Effector memory CD8-positive, alpha-beta T cell (primary cell): ENCODE measurements around the gene HABP2.

ENCODE experiments used
- ATAC-seq: fragments of 150-1000 bp; cut with Tn5 transposase; replicated peaks from 2 replicates; pipeline ENCODE4 v1.10.0; 2021; ENCODE audit warnings: mild to moderate bottlenecking, moderate library complexity
- DNase-seq, 3 experiments: peaks; one replicate each; pipeline ENCODE4 v3.0.0; 2021
- H3K27ac Mint-ChIP-seq, 2 donors: one replicate each; pipeline ENCODE4 v1.8.0; 2022; ENCODE audit warnings: mild to moderate bottlenecking in 2 of 2, mixed read lengths in 2 of 2, moderate library complexity in 2 of 2
- H3K27me3 Mint-ChIP-seq, 2 donors: one replicate each; pipeline ENCODE4 v1.8.0; 2022; ENCODE audit warnings: mixed read lengths in 2 of 2
- H3K36me3 Mint-ChIP-seq: one replicate; pipeline ENCODE4 v1.8.0; 2022; ENCODE audit warnings: mild to moderate bottlenecking, moderate library complexity, mixed read lengths; ENCODE audit not compliant: insufficient read depth
- H3K4me1 Mint-ChIP-seq, 2 donors: one replicate each; pipeline ENCODE4 v1.8.0; 2022; ENCODE audit warnings: low read depth in 2 of 2, mixed read lengths in 2 of 2
- H3K4me3 Mint-ChIP-seq, 2 donors: one replicate each; pipeline ENCODE4 v1.8.0; 2022; ENCODE audit warnings: mild to moderate bottlenecking in 2 of 2, mixed read lengths in 2 of 2, moderate library complexity in 2 of 2
- H3K9me3 Mint-ChIP-seq, 2 donors: one replicate each; pipeline ENCODE4 v1.8.0; 2022; ENCODE audit warnings: mixed read lengths in 2 of 2

Gene HABP2

DNA sequence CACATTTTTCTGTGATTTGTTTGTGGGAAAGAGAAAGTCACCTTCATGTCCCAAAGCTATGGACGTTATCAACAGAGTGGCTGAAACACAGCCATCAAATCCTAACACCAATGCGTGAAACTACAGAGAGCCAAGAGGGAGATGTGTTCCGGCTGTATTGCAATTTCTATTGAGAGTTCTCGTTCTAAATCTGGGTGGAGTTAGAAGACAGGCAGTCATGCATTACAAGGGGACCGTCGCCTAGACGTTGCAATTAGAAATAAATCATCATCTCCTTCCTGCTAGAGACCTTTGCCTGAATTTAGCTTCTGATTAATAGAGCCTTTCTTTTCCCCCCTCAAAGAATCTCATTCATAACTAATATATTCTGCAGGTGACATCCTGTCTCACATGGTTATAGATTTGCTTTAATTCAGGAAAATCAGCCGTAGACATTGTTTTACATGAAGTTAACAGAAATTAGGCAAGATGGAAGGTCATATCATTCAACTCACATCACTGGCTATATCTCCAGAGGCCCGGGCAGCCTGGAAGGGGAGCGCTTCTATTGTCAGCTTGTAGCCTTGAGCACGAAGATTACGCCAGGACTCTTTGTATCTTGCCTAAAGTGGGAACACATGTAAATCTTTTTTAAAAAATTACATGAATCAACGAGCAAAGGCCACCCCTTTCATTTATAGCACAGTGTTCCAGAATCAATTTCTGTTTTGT, 52.6 kb downstream of the HABP2 start:
- no peak for ATAC-seq
- no peak overlapping the region for H3K27ac Mint-ChIP-seq
- H3K36me3 Mint-ChIP-seq = no peaks in the 10 kb centered on the region
- H3K4me3 Mint-ChIP-seq = no peak overlapping the region
- no peaks in the 10 kb centered on the region for H3K9me3 Mint-ChIP-seq
- no peak for DNase-seq
- H3K4me1 Mint-ChIP-seq = no peaks in the 10 kb centered on the region
- peaks cover 26 to 70% of the 10 kb centered on the region in 2 donors for H3K27me3 Mint-ChIP-seq

DNA sequence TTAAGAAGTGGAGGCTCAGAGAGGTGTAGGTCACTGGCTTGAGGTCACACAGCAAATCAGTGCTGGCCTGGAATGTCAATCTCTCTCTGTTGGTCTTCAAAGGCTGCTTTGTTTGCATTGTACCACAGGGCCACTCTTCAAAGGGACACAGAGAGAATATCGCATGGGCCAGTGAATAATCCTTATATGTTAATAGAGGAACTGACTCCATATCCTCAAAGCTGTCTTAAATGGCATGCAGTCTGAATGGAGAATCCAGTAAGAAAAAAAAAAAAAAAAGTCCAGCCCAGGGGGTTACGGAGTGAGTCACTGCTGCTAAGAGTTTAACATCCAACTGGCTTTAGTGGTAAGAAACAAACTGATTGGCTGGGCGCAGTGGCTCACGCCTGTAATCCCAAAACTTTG, 56.9 kb downstream of the HABP2 start:
- no peak overlapping the region for H3K27ac Mint-ChIP-seq
- DNase-seq (no peak), ATAC-seq (no peak)
- H3K36me3 Mint-ChIP-seq = no peaks in the 10 kb centered on the region
- H3K4me1 Mint-ChIP-seq = no peaks in the 10 kb centered on the region
- peaks cover 41 to 56% of the 10 kb centered on the region in 2 donors for H3K27me3 Mint-ChIP-seq
- H3K9me3 Mint-ChIP-seq = no peaks in the 10 kb centered on the region
- no peak overlapping the region for H3K4me3 Mint-ChIP-seq

DNA sequence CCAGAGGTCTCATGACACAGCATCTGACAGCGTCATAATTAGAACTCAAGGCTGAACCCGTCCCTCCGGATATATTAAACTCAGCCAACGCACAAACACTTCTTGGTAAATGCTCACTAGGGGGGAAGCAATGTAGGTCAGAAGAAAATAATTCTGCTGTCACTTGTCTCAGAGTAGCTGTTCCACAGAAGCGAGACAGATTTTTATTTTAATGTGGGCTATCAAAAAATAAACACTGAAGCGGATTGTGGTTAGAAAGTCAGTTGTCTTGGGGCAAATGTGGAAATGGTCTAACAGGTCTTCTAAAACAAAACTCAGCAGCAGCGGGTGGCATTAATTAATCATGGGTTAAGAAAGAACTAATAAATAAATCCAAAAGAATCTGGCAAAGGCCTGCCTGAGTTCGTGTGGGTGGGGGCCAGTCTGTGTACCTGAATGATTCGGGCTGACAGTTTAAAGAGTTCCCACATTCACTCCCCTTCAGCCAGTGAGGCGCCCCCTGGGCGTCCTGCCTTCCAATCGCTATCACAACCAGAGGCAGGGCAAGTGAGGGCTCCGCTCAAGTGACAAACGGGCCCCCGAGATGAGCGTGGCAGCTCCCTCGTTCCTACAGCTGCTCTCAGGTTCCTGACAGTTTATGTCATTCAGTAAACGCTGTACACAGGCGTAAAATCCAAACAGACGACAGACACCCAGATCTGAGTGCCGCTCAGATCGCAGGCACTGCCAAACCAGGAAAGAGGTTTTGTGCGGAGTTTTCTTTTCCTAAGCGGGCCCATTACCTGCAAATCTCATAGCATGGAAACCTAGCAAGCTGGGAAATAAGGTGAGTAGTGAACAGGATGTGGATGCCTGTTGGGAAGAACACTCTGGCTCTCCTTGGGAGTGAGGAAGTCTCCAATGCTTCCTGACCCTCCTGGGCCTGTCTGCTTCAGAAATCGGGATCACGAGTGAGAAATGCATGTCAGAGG, 58.1 kb downstream of the HABP2 start:
- Mint-ChIP-seq H3K4me3 (no peak overlapping the region), H3K9me3 (no peaks in the 10 kb centered on the region), H3K4me1 (no peaks in the 10 kb centered on the region), H3K36me3 (no peaks in the 10 kb centered on the region), H3K27ac (no peak overlapping the region), H3K27me3 (peaks cover 39 to 56% of the 10 kb centered on the region in 2 donors)
- DNase-seq = no peak
- ATAC-seq = no peak

GRCh38 chr10:113612154-113612553, 59.3 kb downstream of the HABP2 start:
- Mint-ChIP-seq H3K27me3 (peaks cover 45 to 63% of the 10 kb centered on the region in 2 donors), H3K27ac (no peak overlapping the region), H3K9me3 (no peaks in the 10 kb centered on the region), H3K36me3 (no peaks in the 10 kb centered on the region), H3K4me3 (no peak overlapping the region), H3K4me1 (no peaks in the 10 kb centered on the region)
- ATAC-seq (no peak), DNase-seq (no peak)

- H3K27me3 Mint-ChIP-seq = peaks cover 47 to 65% of the 10 kb centered on the region in 2 donors
- ATAC-seq = no peak
These were observed 60.6 kb downstream of the HABP2 start for GRCh38 chr10:113613427-113613826.

DNA sequence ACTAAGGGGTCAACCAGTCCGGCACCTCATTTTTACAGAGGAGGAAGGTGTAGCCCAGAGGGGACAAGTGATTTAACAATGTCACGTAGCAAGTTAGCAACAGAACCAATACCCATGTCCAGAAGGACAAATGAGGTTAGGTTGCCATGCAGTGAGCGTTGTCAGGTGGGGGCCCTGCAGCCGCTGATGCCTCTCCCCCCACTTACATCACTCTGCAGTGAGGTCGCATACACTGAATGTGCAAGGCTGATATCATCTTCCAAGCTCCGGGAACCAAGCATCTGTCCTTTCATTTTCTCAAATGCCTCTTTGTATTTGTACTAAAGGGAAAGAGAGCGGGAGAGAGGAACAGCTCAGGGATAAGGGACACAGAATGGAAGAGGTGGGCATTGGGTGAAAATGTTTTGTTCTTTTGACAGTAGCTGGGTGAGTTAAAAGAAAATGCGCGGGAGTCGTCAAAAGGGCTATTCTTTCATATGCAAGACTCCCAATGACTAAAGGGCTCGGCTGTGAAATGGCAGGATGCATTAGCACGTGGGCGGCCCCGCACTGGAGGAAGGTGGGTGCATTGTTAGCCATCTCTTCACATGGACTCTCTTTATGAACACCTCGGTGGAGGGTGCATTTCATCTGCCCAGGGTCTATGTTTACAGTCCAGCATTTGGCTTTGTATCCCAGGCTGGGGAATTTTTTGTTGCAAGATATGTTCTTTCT, 61.3 kb downstream of the HABP2 start:
- H3K4me3 Mint-ChIP-seq = no peak overlapping the region
- no peak for ATAC-seq
- H3K4me1 Mint-ChIP-seq = no peaks in the 10 kb centered on the region
- DNase-seq = no peak
- H3K27me3 Mint-ChIP-seq = peaks cover 47 to 58% of the 10 kb centered on the region in 2 donors
- H3K36me3 Mint-ChIP-seq = no peaks in the 10 kb centered on the region
- no peaks in the 10 kb centered on the region for H3K9me3 Mint-ChIP-seq
- H3K27ac Mint-ChIP-seq = no peak overlapping the region

More at GRCh38 chr10:113613427-113613826, 60.6 kb downstream of the HABP2 start:
- DNase-seq = no peak
- H3K36me3 Mint-ChIP-seq = no peaks in the 10 kb centered on the region
- H3K4me3 Mint-ChIP-seq = no peak overlapping the region
- H3K4me1 Mint-ChIP-seq = no peaks in the 10 kb centered on the region
- no peak overlapping the region for H3K27ac Mint-ChIP-seq
- no peaks in the 10 kb centered on the region for H3K9me3 Mint-ChIP-seq

- Mint-ChIP-seq H3K36me3 (no peaks in the 10 kb centered on the region), H3K4me3 (no peak overlapping the region), H3K4me1 (no peaks in the 10 kb centered on the region), H3K27ac (no peak overlapping the region), H3K9me3 (no peaks in the 10 kb centered on the region), H3K27me3 (peaks cover 64 to 69% of the 10 kb centered on the region in 2 donors)
- ATAC-seq (no peak), DNase-seq (no peak)
These were observed 63.6 kb downstream of the HABP2 start for GRCh38 chr10:113616244-113617074.

- Mint-ChIP-seq H3K27me3 (peaks cover 64 to 74% of the 10 kb centered on the region in 2 donors), H3K9me3 (no peaks in the 10 kb centered on the region), H3K4me3 (no peak overlapping the region), H3K27ac (no peak overlapping the region), H3K36me3 (no peaks in the 10 kb centered on the region), H3K4me1 (no peaks in the 10 kb centered on the region)
- ATAC-seq (no peak), DNase-seq (no peak)
These were observed 64.2 kb downstream of the HABP2 start for GRCh38 chr10:113617086-113617485.

GRCh38 chr10:113618338-113618737, 65.5 kb downstream of the HABP2 start:
- peaks cover 56 to 69% of the 10 kb centered on the region in 2 donors for H3K27me3 Mint-ChIP-seq
- H3K4me1 Mint-ChIP-seq = no peaks in the 10 kb centered on the region
- ATAC-seq (no peak), DNase-seq (no peak)
- H3K27ac Mint-ChIP-seq = no peak overlapping the region
- no peak overlapping the region for H3K4me3 Mint-ChIP-seq
- H3K9me3 Mint-ChIP-seq = no peaks in the 10 kb centered on the region
- H3K36me3 Mint-ChIP-seq = no peaks in the 10 kb centered on the region

DNA sequence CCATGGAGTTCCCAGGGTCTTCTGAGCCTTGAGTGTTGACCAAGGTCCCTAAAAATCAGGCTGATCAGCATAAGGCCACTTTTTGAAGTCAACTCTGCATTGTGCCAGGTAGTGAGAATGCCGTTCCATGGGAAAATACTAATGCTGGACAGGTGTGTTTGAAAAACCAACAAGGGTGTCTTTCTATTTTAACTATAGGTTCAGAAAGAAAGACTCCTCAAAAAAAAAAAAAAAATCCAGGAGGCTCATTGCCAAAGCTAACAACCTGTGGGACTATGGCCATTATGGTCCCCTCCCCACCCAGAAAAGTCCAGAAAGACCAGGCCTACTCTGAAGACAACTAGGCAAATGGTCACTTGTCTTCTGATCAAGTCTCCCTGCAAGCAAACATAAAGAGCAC, 66.5 kb downstream of the HABP2 start:
- no peak overlapping the region for H3K27ac Mint-ChIP-seq

GRCh38 chr10:113620511-113620910, 67.7 kb downstream of the HABP2 start:
- no peak overlapping the region for H3K27ac Mint-ChIP-seq
- no peak overlapping the region for H3K4me3 Mint-ChIP-seq
- no peaks in the 10 kb centered on the region for H3K36me3 Mint-ChIP-seq
- no peaks in the 10 kb centered on the region for H3K9me3 Mint-ChIP-seq
- no peak for ATAC-seq
- H3K27me3 Mint-ChIP-seq = peaks cover 53 to 68% of the 10 kb centered on the region in 2 donors
- no peaks in the 10 kb centered on the region for H3K4me1 Mint-ChIP-seq
- no peak for DNase-seq

More for the DNA sequence above, 66.5 kb downstream of the HABP2 start:
- Mint-ChIP-seq H3K9me3 (no peaks in the 10 kb centered on the region), H3K27me3 (peaks cover 55 to 68% of the 10 kb centered on the region in 2 donors), H3K4me1 (no peaks in the 10 kb centered on the region), H3K4me3 (no peak overlapping the region), H3K36me3 (no peaks in the 10 kb centered on the region)
- DNase-seq = no peak
- no peak for ATAC-seq

DNA sequence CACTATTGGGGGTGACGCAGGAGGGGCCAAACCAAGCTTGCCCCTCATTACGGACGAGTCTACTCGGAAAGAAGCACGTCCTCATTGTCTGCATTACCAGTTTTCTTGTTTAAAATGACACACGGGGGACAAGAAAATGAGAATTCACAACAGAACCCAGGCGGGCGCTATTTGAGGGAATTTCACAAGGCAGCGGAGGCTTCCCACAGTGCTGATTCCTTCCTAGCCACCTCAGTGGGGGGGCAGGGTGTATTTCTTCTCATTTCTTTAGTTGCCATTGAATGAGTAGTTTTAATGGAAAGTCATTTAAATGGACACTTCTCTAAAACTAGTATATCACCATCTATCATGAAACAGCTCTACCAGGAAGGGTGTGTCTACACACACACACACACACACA, 68.1 kb downstream of the HABP2 start:
- DNase-seq (no peak), ATAC-seq (no peak)
- H3K27me3 Mint-ChIP-seq = peaks cover 56 to 67% of the 10 kb centered on the region in 2 donors
- H3K36me3 Mint-ChIP-seq = no peaks in the 10 kb centered on the region
- H3K9me3 Mint-ChIP-seq = no peaks in the 10 kb centered on the region
- H3K4me3 Mint-ChIP-seq = no peak overlapping the region
- H3K27ac Mint-ChIP-seq = no peak overlapping the region
- H3K4me1 Mint-ChIP-seq = no peaks in the 10 kb centered on the region

DNA sequence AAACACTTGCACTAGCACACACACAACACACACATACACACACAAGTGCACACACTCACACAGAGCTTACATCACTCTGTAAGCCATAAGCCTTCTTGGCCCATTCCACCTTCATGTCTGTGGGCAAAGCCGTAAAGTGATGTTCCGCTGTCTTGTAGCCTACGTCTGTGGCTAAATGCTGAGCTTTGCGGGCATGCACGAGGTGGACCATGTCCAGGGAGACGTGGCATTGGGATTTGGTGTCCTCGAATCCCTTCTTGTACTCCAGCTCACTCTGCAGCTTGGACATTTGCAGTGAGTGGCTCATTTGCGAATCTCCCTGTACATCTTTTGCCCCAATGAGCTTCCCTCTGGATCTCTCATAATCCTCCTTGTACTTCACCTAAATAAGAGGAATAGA, 68.9 kb downstream of the HABP2 start:
- no peaks in the 10 kb centered on the region for H3K36me3 Mint-ChIP-seq
- H3K27ac Mint-ChIP-seq = no peak overlapping the region
- no peak for ATAC-seq

More for the DNA sequence above, 68.9 kb downstream of the HABP2 start:
- Mint-ChIP-seq H3K4me1 (no peaks in the 10 kb centered on the region), H3K27me3 (peaks cover 53 to 60% of the 10 kb centered on the region in 2 donors), H3K4me3 (no peak overlapping the region), H3K9me3 (no peaks in the 10 kb centered on the region)
- DNase-seq = no peak
